Neutrophil (primary cell): ENCODE data around the gene WDTC1.

Source experiments
- H3K27ac ChIP-seq: fragments of 200-600 bp; sonication (generic); 2 replicates; pipeline ENCODE4 v1.5.1; 2016; ENCODE audit warnings: mild to moderate bottlenecking, moderate library complexity
- H3K27me3 ChIP-seq: fragments of 200-600 bp; sonication (generic); 2 replicates; pipeline ENCODE4 v1.6.0; 2016; ENCODE audit warnings: mild to moderate bottlenecking
- H3K36me3 ChIP-seq: fragments of 200-600 bp; sonication (generic); 2 replicates; pipeline ENCODE4 v1.5.1; 2017
- H3K4me1 ChIP-seq, 2 experiments: fragments of 200-600 bp in 1 of 2; sonication (generic) in 1 of 2; 1 replicate in 1 of 2; 2 replicates in 1 of 2; pipeline versions ENCODE4 v1.5.1 to v1.6.1; 2013 to 2016; ENCODE audit warnings: low read depth in 1 of 2, low read length in 1 of 2, mild to moderate bottlenecking in 1 of 2, moderate library complexity in 1 of 2; ENCODE audit not compliant: control insufficient read depth in 1 of 2, insufficient read depth in 1 of 2
- H3K4me3 ChIP-seq, 2 experiments: fragments of 200-600 bp in 1 of 2; sonication (generic) in 1 of 2; 1 replicate in 1 of 2; 2 replicates in 1 of 2; pipeline ENCODE4 v1.5.1; 2013 to 2016; ENCODE audit warnings: low read depth in 1 of 2, low read length in 1 of 2, mild to moderate bottlenecking in 1 of 2, moderate library complexity in 1 of 2
- H3K9me3 ChIP-seq: fragments of 200-600 bp; sonication (generic); 2 replicates; pipeline ENCODE4 v1.5.1; 2016
- CTCF ChIP-seq: fragments of 200-600 bp; sonication (generic); IDR thresholded peaks from 2 replicates; pipeline ENCODE4 v1.5.1; 2016; ENCODE audit warnings: antibody characterized with exemption

WDTC1 gene

GRCh38 chr1:27336756-27337155 lies 102.3 kb downstream of the WDTC1 start:
- no peak overlapping the region for H3K4me3 ChIP-seq
- H3K27me3 ChIP-seq, result no peaks in the 10 kb centered on the region
- H3K27ac ChIP-seq, result no peak overlapping the region
- no peaks in the 10 kb centered on the region for H3K9me3 ChIP-seq
- peaks cover 25 to 39% of the 10 kb centered on the region in 2 experiments for H3K4me1 ChIP-seq
- no peak for TF ChIP-seq CTCF
- H3K36me3 ChIP-seq, result peaks cover 51% of the 10 kb centered on the region

- H3K27ac ChIP-seq, result peak overlapping the region; percentile 57
- TF ChIP-seq CTCF, result no peak
Observed at GRCh38 chr1:27338751-27339150, 104.3 kb downstream of the WDTC1 start.

GRCh38 chr1:27339213-27339612 lies 104.8 kb downstream of the WDTC1 start:
- H3K27me3 ChIP-seq, result no peaks in the 10 kb centered on the region
- peak; percentile 28 for TF ChIP-seq CTCF
- peaks cover 48 to 49% of the 10 kb centered on the region in 2 experiments for H3K4me1 ChIP-seq
- H3K36me3 ChIP-seq, result peaks cover 26% of the 10 kb centered on the region
- peak overlapping the region; percentile 57 for H3K27ac ChIP-seq
- H3K4me3 ChIP-seq, result no peak overlapping the region
- H3K9me3 ChIP-seq, result no peaks in the 10 kb centered on the region

More at GRCh38 chr1:27338751-27339150, 104.3 kb downstream of the WDTC1 start:
- Histone ChIP-seq H3K4me3 (no peak overlapping the region), H3K4me1 (peaks cover 44 to 45% of the 10 kb centered on the region in 2 experiments), H3K9me3 (no peaks in the 10 kb centered on the region), H3K36me3 (peaks cover 31% of the 10 kb centered on the region), H3K27me3 (no peaks in the 10 kb centered on the region)

GRCh38 chr1:27341525-27342252 lies 107.3 kb downstream of the WDTC1 start, which contains the start of gene SYTL1:
Gene SYTL1, plus strand, starts transcription at chr1:27342022. Its CDS starts 3,313 bp downstream, at chr1:27345335.
- Histone ChIP-seq H3K27me3 (no peaks in the 10 kb centered on the region), H3K9me3 (no peaks in the 10 kb centered on the region), H3K4me1 (peaks cover 61 to 62% of the 10 kb centered on the region in 2 experiments), H3K36me3 (peaks cover 9% of the 10 kb centered on the region), H3K27ac (peak within 1 kb of the TSS; percentile 99), H3K4me3 (peak within 1 kb of the TSS; percentile 81 to 88)
- TF ChIP-seq CTCF, result no peak

- Histone ChIP-seq H3K4me3 (peak overlapping the region; percentile 81 to 88), H3K36me3 (peaks cover 14% of the 10 kb centered on the region), H3K27ac (peak overlapping the region; percentile 99), H3K4me1 (peaks cover 61 to 62% of the 10 kb centered on the region in 2 experiments), H3K27me3 (no peaks in the 10 kb centered on the region), H3K9me3 (no peaks in the 10 kb centered on the region)
- TF ChIP-seq CTCF, result no peak
Observed at GRCh38 chr1:27342391-27342777, 108.0 kb downstream of the WDTC1 start.
